NB4 (cell line): ENCODE data around the gene TRAF4.

Source experiments
- CTCF ChIP-seq: IDR thresholded peaks from one replicate; pipeline ENCODE4 v1.5.1; 2012; ENCODE audit warnings: low read depth, low read length
- MYC ChIP-seq: IDR thresholded peaks from 2 replicates; pipeline ENCODE4 v1.6.1; 2011; ENCODE audit warnings: low read depth, low read length

GRCh38 chr17:28744972-28745785 lies 1.4 kb downstream of the TRAF4 start:
- TF ChIP-seq CTCF, result no peak
- no peak for TF ChIP-seq MYC
